OCI-LY7 (cell line): ENCODE measurements around the gene TFCP2.

Experiments
- EZH2phosphoT487 ChIP-seq: fragments of 200-600 bp; sonication (generic); IDR thresholded peaks from 2 replicates; pipeline ENCODE4 v1.6.1; 2018; ENCODE audit warnings: low read depth, borderline replicate concordance, mild to moderate bottlenecking, mixed run types, antibody characterized with exemption, low read length, moderate library complexity, mixed read lengths
- TF ChIP-seq, protein P1 (sequence below): fragments of 200-600 bp; sonication (generic); conservative IDR thresholded peaks from 2 replicates; pipeline ENCODE4 v1.5.1; 2014; ENCODE audit warnings: mild to moderate bottlenecking, antibody characterized with exemption, low read length, moderate library complexity, mixed read lengths

DNA sequence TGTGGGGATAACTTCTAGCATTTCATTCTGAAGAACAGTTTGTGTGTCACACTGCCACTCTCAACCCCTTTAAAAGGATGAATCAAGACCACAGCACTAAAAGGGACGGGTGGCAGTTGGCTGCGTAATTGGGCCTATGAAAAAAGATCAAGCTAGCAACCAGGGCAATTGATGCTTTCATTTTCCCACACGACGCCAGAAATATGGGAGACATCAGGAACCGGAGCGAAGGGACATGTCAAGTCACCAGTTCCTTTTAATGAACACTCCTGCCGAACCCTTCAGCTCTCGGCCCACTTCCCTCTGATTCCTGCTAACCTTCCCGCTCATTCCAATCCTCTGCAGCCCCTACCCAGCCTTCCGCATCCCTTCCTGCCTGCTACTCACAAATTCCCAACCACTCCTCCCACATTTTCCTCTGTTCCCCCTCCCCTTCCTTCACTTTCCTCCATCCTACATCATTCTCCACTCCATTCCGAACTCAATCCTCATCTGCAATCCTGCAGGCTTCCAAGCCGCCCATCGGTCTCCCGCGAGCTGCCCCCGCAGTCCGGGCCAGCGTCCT lies 90.3 kb downstream of the TFCP2 start:
- TF ChIP-seq, protein P1, sequence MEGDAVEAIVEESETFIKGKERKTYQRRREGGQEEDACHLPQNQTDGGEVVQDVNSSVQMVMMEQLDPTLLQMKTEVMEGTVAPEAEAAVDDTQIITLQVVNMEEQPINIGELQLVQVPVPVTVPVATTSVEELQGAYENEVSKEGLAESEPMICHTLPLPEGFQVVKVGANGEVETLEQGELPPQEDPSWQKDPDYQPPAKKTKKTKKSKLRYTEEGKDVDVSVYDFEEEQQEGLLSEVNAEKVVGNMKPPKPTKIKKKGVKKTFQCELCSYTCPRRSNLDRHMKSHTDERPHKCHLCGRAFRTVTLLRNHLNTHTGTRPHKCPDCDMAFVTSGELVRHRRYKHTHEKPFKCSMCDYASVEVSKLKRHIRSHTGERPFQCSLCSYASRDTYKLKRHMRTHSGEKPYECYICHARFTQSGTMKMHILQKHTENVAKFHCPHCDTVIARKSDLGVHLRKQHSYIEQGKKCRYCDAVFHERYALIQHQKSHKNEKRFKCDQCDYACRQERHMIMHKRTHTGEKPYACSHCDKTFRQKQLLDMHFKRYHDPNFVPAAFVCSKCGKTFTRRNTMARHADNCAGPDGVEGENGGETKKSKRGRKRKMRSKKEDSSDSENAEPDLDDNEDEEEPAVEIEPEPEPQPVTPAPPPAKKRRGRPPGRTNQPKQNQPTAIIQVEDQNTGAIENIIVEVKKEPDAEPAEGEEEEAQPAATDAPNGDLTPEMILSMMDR = no peak
- TF ChIP-seq EZH2phosphoT487 = no peak
